Breast epithelium (tissue), 4 donors: ENCODE results near the gene ALDH16A1. TPM values are rescaled to one million over a fixed set of nuclear protein-coding genes. Genes with fewer than 3 reads are reported as not detected.

Experiments used
- DNase-seq, 2 donors: peaks; one replicate each; pipeline ENCODE4 v3.0.0-alpha.2; 2019; ENCODE audit warnings: low spot score in 2 of 2
- H3K27ac ChIP-seq, 2 donors: fragments of 200-600 bp; sonication (generic) in 1 of 2; one replicate each; pipeline ENCODE4 v1.5.1; 2016 to 2019; ENCODE audit warnings: mild to moderate bottlenecking in 1 of 2
- H3K27me3 ChIP-seq, 2 donors: fragments of 200-600 bp; sonication (generic) in 1 of 2; one replicate each; pipeline versions ENCODE4 v1.5.1 to v1.6.0; 2017 to 2019; ENCODE audit warnings: control low read depth in 1 of 2, mild to moderate bottlenecking in 1 of 2
- H3K36me3 ChIP-seq: fragments of 200-600 bp; one replicate; pipeline ENCODE4 v1.5.1; 2019
- H3K4me1 ChIP-seq, 2 donors: fragments of 200-600 bp; sonication (generic); one replicate each; pipeline ENCODE4 v1.5.1; 2016 to 2019; ENCODE audit warnings: control low read depth in 1 of 2
- H3K4me3 ChIP-seq, 3 donors: fragments of 200-600 bp; sonication (generic); 1 replicate in 2 of 3; 2 replicates in 1 of 3; pipeline ENCODE4 v1.5.1; 2016 to 2019; ENCODE audit warnings: mild to moderate bottlenecking in 3 of 3, moderate library complexity in 2 of 3
- H3K9me3 ChIP-seq, 2 donors: fragments of 200-600 bp; sonication (generic) in 1 of 2; one replicate each; pipeline ENCODE4 v1.5.1; 2016 to 2019; ENCODE audit warnings: control low read depth in 1 of 2
- POLR2A ChIP-seq: fragments of 450-650 bp; IDR thresholded peaks from one replicate; pipeline ENCODE4 v1.6.1; 2016; ENCODE audit warnings: antibody characterized with exemption, mild to moderate bottlenecking, moderate library complexity
- POLR2AphosphoS5 ChIP-seq, 3 donors: sonication (generic); formaldehyde crosslinking; IDR thresholded peaks; one replicate each; pipeline ENCODE4 v1.6.1; 2017; ENCODE audit warnings: antibody characterized with exemption in 3 of 3
- intact Hi-C: fragments of 100-400 bp; cut with DNase I; formaldehyde crosslinking; loops from one replicate; pipeline ENCODE4 v1.15.1; 2023; ENCODE audit warnings: low total_unique reads
- total RNA-seq, 3 donors: library from RNA; depleted of rRNA; stranded (reverse); fragments of >200 nt; gene quantifications; one replicate each; pipeline ENCODE4 v1.1.0, GENCODE V29; 2016
- TF ChIP-seq, protein P1 (sequence below), 3 donors: fragments of 450-650 bp; IDR thresholded peaks; one replicate each; pipeline ENCODE4 v1.5.1; 2016 to 2017; ENCODE audit warnings: antibody characterized with exemption in 3 of 3, mild to moderate bottlenecking in 3 of 3, moderate library complexity in 3 of 3

The ALDH16A1 gene
- total RNA-seq, 3 donors from 2014 or later = 20.6 to 34.4 (median 32.2) TPM

DNA sequence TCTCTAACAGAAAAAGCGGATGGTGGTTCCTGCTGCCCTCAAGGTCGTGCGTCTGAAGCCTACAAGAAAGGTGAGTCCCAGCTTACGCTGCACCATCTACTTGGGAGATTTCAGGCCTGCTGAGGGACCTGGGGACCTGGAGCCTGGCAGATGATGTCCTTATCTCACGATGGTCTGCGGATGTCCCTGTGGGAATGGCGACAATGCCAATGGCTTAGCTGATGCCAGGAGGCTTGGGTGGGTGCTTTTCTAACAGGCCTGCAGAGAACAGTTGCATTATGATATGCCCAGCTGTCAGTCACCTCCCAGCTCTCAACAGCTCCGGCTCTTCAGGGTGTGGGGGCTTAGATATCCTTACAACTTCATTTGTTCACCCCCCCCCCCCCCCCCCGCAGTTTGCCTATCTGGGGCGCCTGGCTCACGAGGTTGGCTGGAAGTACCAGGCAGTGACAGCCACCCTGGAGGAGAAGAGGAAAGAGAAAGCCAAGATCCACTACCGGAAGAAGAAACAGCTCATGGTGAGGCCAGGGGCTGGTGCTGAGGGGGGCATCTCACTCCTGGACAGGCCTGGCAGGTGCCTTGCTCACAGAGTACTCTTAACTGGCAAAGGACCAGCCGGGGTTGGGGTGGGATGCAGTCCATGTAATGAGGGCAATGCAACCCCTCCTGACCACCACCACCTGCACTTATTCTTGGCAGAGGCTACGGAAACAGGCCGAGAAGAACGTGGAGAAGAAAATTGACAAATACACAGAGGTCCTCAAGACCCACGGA, 38.2 kb downstream of the ALDH16A1 start:
- Histone ChIP-seq H3K4me1 (peaks cover 0 to 12% of the 10 kb centered on the region in 2 donors), H3K27ac (peak overlapping the region; percentile 90 to 94), H3K4me3 (no peak overlapping the region), H3K36me3 (peaks cover 14% of the 10 kb centered on the region), H3K9me3 (no peaks in the 10 kb centered on the region), H3K27me3 (no peaks in the 10 kb centered on the region)
- intact Hi-C loops = loop anchor here (1.0 to 10.0 kb wide), 2 partner anchors 19 to 174 kb away; partner anchors contain the start of genes BCL2L12 and IRF3
- no peak for DNase-seq
- TF ChIP-seq, protein P1, sequence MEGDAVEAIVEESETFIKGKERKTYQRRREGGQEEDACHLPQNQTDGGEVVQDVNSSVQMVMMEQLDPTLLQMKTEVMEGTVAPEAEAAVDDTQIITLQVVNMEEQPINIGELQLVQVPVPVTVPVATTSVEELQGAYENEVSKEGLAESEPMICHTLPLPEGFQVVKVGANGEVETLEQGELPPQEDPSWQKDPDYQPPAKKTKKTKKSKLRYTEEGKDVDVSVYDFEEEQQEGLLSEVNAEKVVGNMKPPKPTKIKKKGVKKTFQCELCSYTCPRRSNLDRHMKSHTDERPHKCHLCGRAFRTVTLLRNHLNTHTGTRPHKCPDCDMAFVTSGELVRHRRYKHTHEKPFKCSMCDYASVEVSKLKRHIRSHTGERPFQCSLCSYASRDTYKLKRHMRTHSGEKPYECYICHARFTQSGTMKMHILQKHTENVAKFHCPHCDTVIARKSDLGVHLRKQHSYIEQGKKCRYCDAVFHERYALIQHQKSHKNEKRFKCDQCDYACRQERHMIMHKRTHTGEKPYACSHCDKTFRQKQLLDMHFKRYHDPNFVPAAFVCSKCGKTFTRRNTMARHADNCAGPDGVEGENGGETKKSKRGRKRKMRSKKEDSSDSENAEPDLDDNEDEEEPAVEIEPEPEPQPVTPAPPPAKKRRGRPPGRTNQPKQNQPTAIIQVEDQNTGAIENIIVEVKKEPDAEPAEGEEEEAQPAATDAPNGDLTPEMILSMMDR (IDR thresholded peaks at IDR 0.05) = no peak
- TF ChIP-seq POLR2AphosphoS5 (IDR thresholded peaks at IDR 0.05) = no peak

DNA sequence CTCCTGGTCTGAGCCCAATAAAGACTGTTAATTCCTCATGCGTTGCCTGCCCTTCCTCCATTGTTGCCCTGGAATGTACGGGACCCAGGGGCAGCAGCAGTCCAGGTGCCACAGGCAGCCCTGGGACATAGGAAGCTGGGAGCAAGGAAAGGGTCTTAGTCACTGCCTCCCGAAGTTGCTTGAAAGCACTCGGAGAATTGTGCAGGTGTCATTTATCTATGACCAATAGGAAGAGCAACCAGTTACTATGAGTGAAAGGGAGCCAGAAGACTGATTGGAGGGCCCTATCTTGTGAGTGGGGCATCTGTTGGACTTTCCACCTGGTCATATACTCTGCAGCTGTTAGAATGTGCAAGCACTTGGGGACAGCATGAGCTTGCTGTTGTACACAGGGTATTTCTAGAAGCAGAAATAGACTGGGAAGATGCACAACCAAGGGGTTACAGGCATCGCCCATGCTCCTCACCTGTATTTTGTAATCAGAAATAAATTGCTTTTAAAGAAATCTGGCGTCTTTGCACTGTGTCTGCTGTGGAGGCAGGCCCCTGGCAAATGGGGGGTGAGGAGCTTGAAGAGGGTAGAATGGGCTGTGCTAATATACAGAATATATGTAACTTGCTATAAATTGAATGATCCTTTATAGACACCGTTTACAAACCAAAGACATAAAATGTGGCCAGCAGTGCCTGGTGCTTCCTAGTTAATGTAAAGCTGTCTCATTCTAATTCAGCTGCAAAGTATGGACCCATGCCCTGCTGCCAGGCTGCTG, 39.0 kb downstream of the ALDH16A1 start:
- no peak overlapping the region for H3K27ac ChIP-seq
- TF ChIP-seq POLR2AphosphoS5 (IDR thresholded peaks at IDR 0.05) (no peak), POLR2A (no peak)
- TF ChIP-seq, protein P1 (IDR thresholded peaks at IDR 0.05) = no peak
- H3K36me3 ChIP-seq = peaks cover 14% of the 10 kb centered on the region
- no peaks in the 10 kb centered on the region for H3K9me3 ChIP-seq
- no peak for DNase-seq
- no peaks in the 10 kb centered on the region for H3K27me3 ChIP-seq
- intact Hi-C loops = loop anchor here (1.0 to 10.0 kb wide), 2 partner anchors 18 to 173 kb away; partner anchors contain the start of genes BCL2L12 and IRF3
- no peak overlapping the region for H3K4me3 ChIP-seq
- peaks cover 0 to 12% of the 10 kb centered on the region in 2 donors for H3K4me1 ChIP-seq

DNA sequence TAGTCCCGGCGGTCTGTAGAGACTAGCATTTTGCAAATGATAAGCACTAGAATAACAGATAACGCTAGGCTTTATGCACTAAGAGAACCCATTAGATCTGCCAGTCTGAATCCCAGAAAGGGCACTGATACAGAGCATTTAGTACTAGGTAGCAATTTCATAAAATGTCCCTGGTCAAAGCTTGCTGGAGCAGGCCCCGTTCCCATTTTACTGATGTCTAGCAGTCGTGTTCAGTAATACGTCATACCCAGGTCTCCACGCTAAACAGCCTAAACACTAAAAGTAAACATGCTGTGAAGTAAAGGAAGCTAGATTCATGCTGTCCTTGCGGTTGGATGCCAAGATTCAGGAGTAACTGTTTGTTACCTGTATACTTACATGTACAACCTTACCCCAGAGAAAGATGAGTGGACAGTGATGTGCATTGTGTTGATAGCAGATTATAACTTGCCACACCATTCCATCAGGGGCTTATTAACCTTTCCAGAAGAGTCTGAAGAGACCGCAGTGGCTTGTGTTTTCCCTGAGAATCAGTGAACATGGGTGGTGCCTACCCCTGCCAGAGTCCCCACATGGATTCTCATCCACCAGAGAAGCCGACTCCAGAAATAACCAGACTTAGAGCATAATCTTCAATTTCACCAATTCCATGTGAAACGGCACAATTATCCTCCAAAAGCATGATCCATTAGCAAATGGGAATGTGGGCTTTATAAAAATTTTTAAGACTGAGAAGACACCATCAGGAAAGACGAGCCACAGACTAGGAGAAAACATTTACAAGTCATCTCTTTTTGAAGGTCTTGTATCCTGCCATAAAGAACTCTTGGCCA, 39.8 kb downstream of the ALDH16A1 start:
- H3K27me3 ChIP-seq = no peaks in the 10 kb centered on the region
- TF ChIP-seq POLR2A (no peak), POLR2AphosphoS5 (IDR thresholded peaks at IDR 0.05) (peak in 1 of 3 donors; percentile 38)
- TF ChIP-seq, protein P1 (IDR thresholded peaks at IDR 0.05) = no peak
- intact Hi-C loops = loop anchor here (10.0 kb wide), 1 partner anchor 172 kb away; the partner anchor contains the start of genes BCL2L12 and IRF3
- peaks cover 3 to 17% of the 10 kb centered on the region in 2 donors for H3K4me1 ChIP-seq
- peaks cover 14% of the 10 kb centered on the region for H3K36me3 ChIP-seq
- DNase-seq = no peak
- H3K4me3 ChIP-seq = no peak overlapping the region
- no peaks in the 10 kb centered on the region for H3K9me3 ChIP-seq
- H3K27ac ChIP-seq = no peak overlapping the region

DNA sequence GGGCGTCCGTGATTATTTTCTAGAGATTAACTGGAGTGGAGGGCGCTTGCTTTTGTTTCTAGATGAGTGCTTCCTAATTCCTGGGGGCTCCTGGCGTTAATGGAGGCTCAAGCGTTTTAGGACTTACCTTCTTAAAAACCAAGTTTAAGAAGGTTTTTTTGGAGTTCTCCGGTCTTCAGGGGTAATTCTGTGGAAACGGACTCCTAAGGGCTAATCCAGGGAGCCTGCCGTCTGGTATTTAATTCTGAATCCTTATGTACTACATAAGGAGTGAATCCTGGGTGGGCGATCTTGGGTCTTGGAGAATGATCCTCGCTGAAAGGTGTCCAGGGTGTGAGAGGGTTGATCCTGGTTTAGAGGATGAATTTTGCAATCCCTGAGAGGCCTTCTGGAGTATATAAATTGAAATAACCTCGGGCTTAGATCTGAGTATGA, 43.6 kb downstream of the ALDH16A1 start:
- intact Hi-C loops = loop anchor here (10.0 kb wide), 1 partner anchor 168 kb away; the partner anchor contains the start of genes BCL2L12 and IRF3
- H3K27ac ChIP-seq = peak overlapping the region; percentile 95 to 97
- H3K4me3 ChIP-seq = peak overlapping the region; percentile 57 to 73 (median 66)
- no peak for DNase-seq
- H3K4me1 ChIP-seq = peaks cover 3 to 14% of the 10 kb centered on the region in 2 donors
- no peaks in the 10 kb centered on the region for H3K9me3 ChIP-seq
- TF ChIP-seq POLR2A = peak; percentile 3
- TF ChIP-seq POLR2AphosphoS5 (IDR thresholded peaks at IDR 0.05) = no peak
- TF ChIP-seq, protein P1 (IDR thresholded peaks at IDR 0.05) = no peak
- H3K27me3 ChIP-seq = no peaks in the 10 kb centered on the region
- no peaks in the 10 kb centered on the region for H3K36me3 ChIP-seq
